ENCODE results near the gene JAZF1. TPM values are rescaled to one million over a fixed set of nuclear protein-coding genes. Genes with fewer than 3 reads are reported as not detected.

JAZF1 gene
- polyA plus RNA-seq, 3 donors, result 12.1 to 18.1 (median 17.2) TPM

- no peak overlapping the region for H3K4me3 ChIP-seq (replicated peaks in 1 of 3; ENCODE audit: low read depth in 2 of 3, low read length in 3 of 3)
- H3K27ac Mint-ChIP-seq, result no peak overlapping the region
- H3K27ac ChIP-seq (ENCODE audit: low read depth in 1 of 2, low read length in 2 of 2), result no peak overlapping the region
- peaks cover 3 to 15% of the 10 kb centered on the region in 2 donors for H3K36me3 ChIP-seq (replicated peaks in 1 of 2; ENCODE audit: control insufficient read depth in 1 of 2, insufficient read depth in 2 of 2, low read length in 2 of 2)
- TF ChIP-seq CTCF (IDR thresholded peaks at IDR 0.05), result no peak
- H3K27me3 Mint-ChIP-seq (ENCODE audit: low read depth in 3 of 3), result no peaks in the 10 kb centered on the region
- H3K4me3 Mint-ChIP-seq, result no peak overlapping the region
- H3K27me3 ChIP-seq (ENCODE audit: control insufficient read depth in 2 of 2, insufficient read depth in 2 of 2, low read length in 2 of 2), result no peaks in the 10 kb centered on the region
- peaks cover 37 to 40% of the 10 kb centered on the region in 2 donors for H3K36me3 Mint-ChIP-seq
- H3K9me3 ChIP-seq (replicated peaks in 1 of 2; ENCODE audit: control insufficient read depth in 1 of 2, insufficient read depth in 1 of 2, low read length in 2 of 2), result peaks cover 3 to 4% of the 10 kb centered on the region in 2 donors
- H3K4me1 ChIP-seq (ENCODE audit: control insufficient read depth in 1 of 2, insufficient read depth in 2 of 2, low read length in 2 of 2), result no peaks in the 10 kb centered on the region
- intact Hi-C loops (cut with micrococcal nuclease), result no loop called here
- H3K9me3 Mint-ChIP-seq, result peaks cover 9 to 25% (median 21%) of the 10 kb centered on the region in 7 donors
- no peak overlapping the region for H2AFZ ChIP-seq (ENCODE audit: insufficient read depth, low read depth, low read length, poor library complexity, severe bottlenecking)
- no peak overlapping the region for H3K4me2 ChIP-seq (replicated peaks; ENCODE audit: extremely low read depth, low read length, poor library complexity, severe bottlenecking)
- H3K9ac ChIP-seq (ENCODE audit: insufficient read depth, low read length, poor library complexity, severe bottlenecking), result no peak overlapping the region
- H4K20me1 ChIP-seq (ENCODE audit: insufficient read depth, low read length), result peaks cover 42% of the 10 kb centered on the region
- H3K4me1 Mint-ChIP-seq, result no peaks in the 10 kb centered on the region
- H3K79me2 ChIP-seq (ENCODE audit: insufficient read depth, low read length), result no peaks in the 10 kb centered on the region
- no peak for DNase-seq
These were observed 189.5 kb downstream of the JAZF1 start for GRCh38 chr7:27991006-27991528.

DNA sequence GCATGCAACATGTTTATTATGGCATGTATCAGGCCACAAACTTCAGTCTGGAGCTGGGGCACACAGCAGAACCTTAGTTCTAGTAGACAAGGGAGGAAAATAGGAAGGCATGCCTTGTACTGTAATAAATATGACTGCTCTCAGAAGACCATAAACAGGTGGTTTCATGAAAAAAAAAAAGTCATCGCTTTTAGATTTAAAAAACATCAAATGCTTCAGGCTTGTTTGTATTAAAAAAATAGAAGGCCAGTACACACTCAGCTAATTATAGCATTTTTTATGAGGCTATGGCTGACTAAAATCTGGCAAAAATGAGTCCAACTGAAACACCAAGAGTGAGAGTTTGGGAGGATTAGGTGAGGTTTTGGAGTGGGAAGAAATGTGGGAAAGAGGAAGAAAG is 204.1 kb downstream of the JAZF1 start:
- H3K4me3 ChIP-seq (replicated peaks in 1 of 3; ENCODE audit: low read depth in 2 of 3, low read length in 3 of 3), result no peak overlapping the region
- H3K4me2 ChIP-seq (replicated peaks; ENCODE audit: extremely low read depth, low read length, poor library complexity, severe bottlenecking), result no peak overlapping the region
- Mint-ChIP-seq H3K4me1 (peaks cover 10% of the 10 kb centered on the region), H3K4me3 (no peak overlapping the region), H3K36me3 (peaks cover 10 to 28% of the 10 kb centered on the region in 2 donors), H3K9me3 (peaks cover 0 to 7% (median 4%) of the 10 kb centered on the region in 7 donors), H3K27me3 (ENCODE audit: low read depth in 3 of 3) (peaks cover 0 to 4% (median 0%) of the 10 kb centered on the region in 3 donors), H3K27ac (no peak overlapping the region)
- intact Hi-C loops (cut with micrococcal nuclease), result no loop called here
- H3K9ac ChIP-seq (ENCODE audit: insufficient read depth, low read length, poor library complexity, severe bottlenecking), result no peak overlapping the region
- H2AFZ ChIP-seq (ENCODE audit: insufficient read depth, low read depth, low read length, poor library complexity, severe bottlenecking), result no peak overlapping the region
- no peaks in the 10 kb centered on the region for H3K27me3 ChIP-seq (ENCODE audit: control insufficient read depth in 2 of 2, insufficient read depth in 2 of 2, low read length in 2 of 2)
- DNase-seq, result no peak
- H3K27ac ChIP-seq (ENCODE audit: low read depth in 1 of 2, low read length in 2 of 2), result no peak overlapping the region
- peaks cover 90% of the 10 kb centered on the region for H4K20me1 ChIP-seq (ENCODE audit: insufficient read depth, low read length)
- no peaks in the 10 kb centered on the region for H3K36me3 ChIP-seq (replicated peaks in 1 of 2; ENCODE audit: control insufficient read depth in 1 of 2, insufficient read depth in 2 of 2, low read length in 2 of 2)
- TF ChIP-seq CTCF (IDR thresholded peaks at IDR 0.05), result no peak
- no peaks in the 10 kb centered on the region for H3K79me2 ChIP-seq (ENCODE audit: insufficient read depth, low read length)
- H3K9me3 ChIP-seq (replicated peaks in 1 of 2; ENCODE audit: control insufficient read depth in 1 of 2, insufficient read depth in 1 of 2, low read length in 2 of 2), result peaks cover 0 to 5% of the 10 kb centered on the region in 2 donors
- no peaks in the 10 kb centered on the region for H3K4me1 ChIP-seq (ENCODE audit: control insufficient read depth in 1 of 2, insufficient read depth in 2 of 2, low read length in 2 of 2)
- WGBS (ENCODE audit: insufficient coverage), result no CpG with 5 or more reads among the region's 1 CpG
